IPS DF 4.7 (cell line): ENCODE measurements around the gene KCNC4.

Source experiments
- DNase-seq: peaks from one replicate; pipeline ENCODE4 v3.0.0-alpha.2; 2013; ENCODE audit warnings: low spot score; ENCODE audit errors: extremely low read depth

KCNC4 gene

GRCh38 chr1:110188035-110188618, 22.0 kb upstream of the KCNC4 start:
- DNase-seq: no peak

GRCh38 chr1:110189181-110189580, 20.9 kb upstream of the KCNC4 start:
- no peak for DNase-seq

- no peak for DNase-seq
Measured at GRCh38 chr1:110190282-110190929, 19.7 kb upstream of the KCNC4 start.

GRCh38 chr1:110192541-110192940, 17.6 kb upstream of the KCNC4 start:
- DNase-seq: no peak

DNA sequence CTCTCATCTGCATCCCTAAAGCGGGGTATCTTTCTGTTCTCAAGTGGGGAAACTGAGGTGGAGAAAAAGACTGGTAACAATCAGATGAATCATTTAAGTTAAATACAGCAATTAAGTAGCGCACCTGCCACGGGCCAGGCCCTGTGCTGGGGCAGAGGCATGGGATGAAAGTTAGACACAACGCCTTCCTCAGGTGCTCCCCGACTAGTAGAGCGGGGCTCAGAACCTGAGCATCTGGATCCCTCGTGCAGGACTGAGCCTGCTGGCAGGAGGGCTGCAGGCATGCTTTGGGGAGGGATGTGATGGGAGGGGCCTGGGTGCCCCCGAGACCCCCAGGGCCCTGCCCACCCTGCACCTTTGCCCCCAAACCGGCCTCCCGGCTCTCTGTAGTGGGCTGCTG, 14.9 kb upstream of the KCNC4 start:
- no peak for DNase-seq

- no peak for DNase-seq
Measured at GRCh38 chr1:110196917-110197765, 13.0 kb upstream of the KCNC4 start.

GRCh38 chr1:110197905-110198629, 12.0 kb upstream of the KCNC4 start:
- DNase-seq: no peak

DNA sequence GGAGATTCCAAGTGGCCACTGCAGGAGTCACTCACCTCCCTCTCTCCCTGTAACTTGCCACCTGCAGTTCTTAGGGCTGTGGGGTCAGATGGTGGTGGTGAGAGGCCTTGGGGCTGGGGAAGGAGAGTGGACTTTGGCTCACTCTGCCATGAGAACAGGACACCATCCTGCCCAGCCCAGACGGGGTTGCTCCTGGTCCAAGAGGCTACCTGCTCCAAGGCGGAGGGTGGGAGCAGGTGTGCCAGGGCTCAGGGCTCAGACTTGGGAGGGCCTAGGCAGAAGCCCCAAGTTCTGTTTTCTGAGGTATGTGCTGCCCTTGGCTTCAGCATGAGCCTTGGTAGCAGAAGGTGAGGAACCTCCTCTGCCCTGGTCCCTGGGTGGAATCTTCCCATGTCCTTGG, 11.4 kb upstream of the KCNC4 start:
- no peak for DNase-seq

DNA sequence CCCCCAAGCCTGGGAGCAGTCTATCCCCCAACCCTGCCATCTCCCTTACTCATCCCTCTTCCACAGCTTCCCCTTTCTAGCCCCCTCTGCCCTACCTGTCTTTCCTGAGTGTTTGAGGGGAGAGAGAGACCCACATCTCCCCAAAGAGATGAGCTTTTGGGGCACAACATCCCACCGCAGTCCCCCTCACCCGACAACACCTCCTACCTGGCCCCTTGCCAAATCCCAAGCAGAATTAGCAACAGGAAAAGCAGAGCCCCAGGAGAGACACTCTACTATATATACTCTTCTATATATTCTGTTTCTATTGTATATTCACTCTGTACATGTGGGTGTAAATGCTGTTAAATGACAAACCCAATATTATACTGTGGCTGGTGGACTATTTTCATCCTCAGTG, 9.9 kb upstream of the KCNC4 start:
- no peak for DNase-seq

GRCh38 chr1:110200666-110201065, 9.4 kb upstream of the KCNC4 start:
- DNase-seq: no peak

DNA sequence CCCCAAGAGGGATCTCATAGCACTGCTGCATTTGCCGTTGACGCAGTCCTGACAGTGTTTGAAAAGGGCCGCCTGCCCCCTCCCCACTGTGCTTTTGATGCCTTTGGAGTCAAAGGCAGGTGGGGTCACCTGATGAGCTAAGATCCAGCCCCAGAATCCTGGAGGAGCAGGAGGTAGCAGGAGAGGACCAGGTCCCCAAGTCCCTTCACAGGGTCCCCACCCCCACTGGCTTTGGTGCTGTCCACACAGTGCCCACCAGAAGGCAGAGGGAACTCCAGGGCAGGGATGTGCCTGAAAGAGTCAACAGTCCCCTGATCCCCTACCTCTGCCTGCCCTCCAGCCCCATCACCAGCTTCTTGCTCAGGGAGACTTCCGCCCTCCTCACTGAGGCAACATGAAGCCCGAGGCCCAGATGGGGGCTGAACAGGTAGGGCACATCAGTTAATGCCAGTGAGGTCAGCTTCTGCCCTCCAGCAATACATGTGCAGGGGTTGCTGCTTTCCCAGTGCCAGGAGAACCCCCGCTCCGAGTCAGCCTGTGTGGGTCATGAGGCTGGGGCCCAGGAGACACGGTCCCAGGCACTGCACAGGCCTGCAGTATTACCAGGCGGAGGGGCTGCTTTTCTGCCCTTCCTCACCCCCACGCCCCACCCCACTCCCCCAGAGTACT, 8.8 kb upstream of the KCNC4 start:
- no peak for DNase-seq

DNA sequence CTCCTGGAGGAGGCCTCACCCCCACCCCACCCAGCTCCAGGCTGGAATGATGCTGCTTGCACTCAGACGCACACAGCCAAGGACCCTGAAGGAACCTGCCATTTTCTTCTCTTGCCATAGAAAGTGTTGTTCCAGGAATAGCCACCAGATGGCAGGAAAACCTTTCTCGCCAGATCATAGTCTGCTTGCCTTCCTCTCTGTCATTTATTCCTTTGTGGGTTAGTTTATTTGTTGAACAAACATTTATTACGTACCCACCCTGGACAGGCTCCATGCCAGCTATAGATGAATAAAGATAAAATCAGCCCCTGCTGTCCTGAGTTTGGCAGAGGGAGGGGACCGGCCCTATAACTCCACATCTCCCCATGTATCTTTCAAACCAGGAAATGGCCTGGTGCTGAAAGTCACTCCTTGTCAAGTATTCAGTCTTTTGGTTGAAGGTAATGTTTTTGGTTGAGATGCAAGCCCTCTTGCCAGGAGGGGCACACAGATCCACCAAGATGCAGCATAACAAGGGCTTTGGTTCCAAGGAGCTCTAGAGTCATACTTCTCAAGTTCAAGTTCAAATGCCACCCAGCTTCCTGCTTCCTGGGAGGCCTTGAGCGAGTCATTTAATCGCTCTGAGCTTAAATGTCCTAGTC, 7.0 kb upstream of the KCNC4 start:
- DNase-seq: no peak

DNA sequence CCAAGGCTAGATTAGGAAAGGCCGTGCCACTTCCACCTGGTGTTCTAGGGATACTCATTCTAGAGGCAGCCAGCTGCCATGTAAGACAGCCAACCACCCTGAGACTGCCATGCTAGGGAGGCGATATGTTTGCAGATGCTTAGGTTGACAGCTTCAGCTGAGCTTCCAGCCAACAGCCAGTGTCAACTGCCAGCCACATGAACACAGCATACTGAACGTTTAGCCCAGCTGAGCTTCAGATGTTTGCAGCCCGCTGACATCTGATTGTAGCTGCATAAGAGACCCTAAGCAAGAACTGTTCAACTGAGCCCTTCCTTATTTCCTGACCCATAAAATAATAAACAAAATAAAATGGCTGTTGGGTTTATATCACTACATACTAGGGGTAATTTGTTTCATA, 5.0 kb upstream of the KCNC4 start:
- no peak for DNase-seq

GRCh38 chr1:110205591-110206155, 4.4 kb upstream of the KCNC4 start:
- DNase-seq: no peak

DNA sequence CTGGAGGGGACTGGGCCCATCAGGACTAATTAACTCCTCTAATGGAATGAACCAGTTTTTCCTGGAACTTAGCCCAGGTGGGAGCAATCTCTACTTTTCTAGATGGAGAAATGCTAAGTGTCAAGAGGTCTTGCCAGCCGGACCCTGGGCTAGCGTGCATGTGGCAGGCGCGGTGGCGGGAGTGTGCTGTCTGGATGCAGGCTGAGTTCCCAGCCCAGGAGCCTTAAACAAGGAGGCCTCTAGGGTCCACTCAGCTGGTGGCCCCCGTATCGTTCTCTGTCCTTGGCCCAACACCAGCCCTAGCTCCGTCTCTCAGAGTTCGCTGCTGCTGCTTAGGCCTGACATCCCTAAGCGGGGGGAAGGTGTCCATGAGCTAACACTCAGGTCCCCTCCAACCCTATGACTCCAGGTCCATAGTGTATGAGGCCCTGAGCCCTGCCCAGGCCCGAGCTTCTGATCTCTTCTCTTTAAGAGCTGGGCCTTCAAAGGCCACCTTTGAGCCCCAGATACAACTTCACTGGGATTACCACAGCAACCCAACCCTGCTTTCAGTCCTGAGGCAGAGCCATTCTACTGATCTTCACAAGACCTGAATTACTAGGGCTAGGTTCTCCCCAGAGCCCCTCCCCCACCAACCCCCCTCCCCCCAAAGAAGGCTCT, 3.7 kb upstream of the KCNC4 start:
- no peak for DNase-seq

GRCh38 chr1:110207831-110208230, 2.3 kb upstream of the KCNC4 start:
- DNase-seq: no peak

DNA sequence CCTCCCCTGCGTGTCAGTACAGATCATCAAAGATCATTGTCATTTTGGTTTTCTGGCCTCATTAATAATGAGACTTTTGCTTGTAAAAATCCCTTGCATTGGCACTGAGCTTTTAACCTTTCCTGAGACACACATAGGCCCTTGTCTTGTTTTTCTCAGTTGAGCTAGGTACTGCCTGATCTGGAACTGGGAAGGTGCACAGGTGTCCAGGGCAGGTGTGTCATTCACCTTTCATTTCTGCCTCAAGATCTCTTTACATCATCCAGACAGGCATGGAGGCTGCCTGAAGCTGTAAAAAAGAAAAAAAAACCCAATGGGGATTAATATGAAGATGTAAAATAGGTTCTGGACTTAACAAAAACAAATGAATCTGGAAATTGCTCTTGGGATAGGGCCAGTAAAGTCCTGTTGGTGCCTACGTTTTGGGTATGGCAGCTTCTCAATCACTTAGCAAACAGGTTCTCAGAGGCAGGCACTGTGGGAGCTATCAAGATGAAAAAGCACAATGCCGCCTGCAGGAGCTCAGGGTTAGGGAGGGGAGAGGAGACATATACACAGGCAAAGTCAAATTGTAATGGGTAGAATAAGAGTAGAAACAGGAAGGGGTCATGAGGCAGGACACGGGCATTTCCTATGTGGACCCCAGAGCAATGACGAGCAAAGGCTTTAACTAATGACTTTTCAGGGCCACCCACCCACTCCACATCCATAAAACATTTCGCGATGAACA, 1.0 kb upstream of the KCNC4 start:
- DNase-seq: no peak

GRCh38 chr1:110210604-110211495, 736 bp downstream of the KCNC4 start:
- no peak for DNase-seq
